Osteoblast (primary cell): ENCODE data around the gene VTI1B. TPM values are rescaled to one million over a fixed set of nuclear protein-coding genes. Genes with fewer than 3 reads are reported as not detected.

Experiments used
- DNase-seq: peaks from one replicate; pipeline ENCODE4 v3.0.0; 2011; ENCODE audit warnings: low spot score, mixed read lengths; ENCODE audit not compliant: insufficient read length; ENCODE audit errors: missing footprints
- H2AFZ ChIP-seq: 2 replicates; pipeline ENCODE4 v1.6.0; 2011; ENCODE audit warnings: mild to moderate bottlenecking, low read length
- H3K27ac ChIP-seq: 2 replicates; pipeline ENCODE4 v1.5.1; 2011; ENCODE audit warnings: mild to moderate bottlenecking, low read depth, low read length, moderate library complexity
- H3K27me3 ChIP-seq: 2 replicates; pipeline ENCODE4 v1.6.0; 2012; ENCODE audit warnings: mild to moderate bottlenecking, control low read depth, inconsistent platforms, low read length, moderate library complexity; ENCODE audit not compliant: insufficient read depth
- H3K36me3 ChIP-seq: 2 replicates; pipeline ENCODE4 v1.5.1; 2011; ENCODE audit warnings: mild to moderate bottlenecking, low read length, control low read depth, moderate library complexity; ENCODE audit not compliant: insufficient read depth
- H3K4me1 ChIP-seq: 2 replicates; pipeline ENCODE4 v1.5.1; 2011; ENCODE audit warnings: mild to moderate bottlenecking, low read length, control low read depth, moderate library complexity; ENCODE audit not compliant: insufficient read depth
- H3K4me2 ChIP-seq: 2 replicates; pipeline ENCODE4 v1.6.0; 2011; ENCODE audit warnings: mild to moderate bottlenecking, low read length; ENCODE audit not compliant: insufficient read depth
- H3K4me3 ChIP-seq: fragments of 200-600 bp; sonication (generic); 3 replicates; pipeline ENCODE4 v1.5.1; 2012; ENCODE audit warnings: mild to moderate bottlenecking, low read length, inconsistent platforms; ENCODE audit not compliant: insufficient read depth
- H3K79me2 ChIP-seq: 2 replicates; pipeline ENCODE4 v1.6.0; 2012; ENCODE audit warnings: mild to moderate bottlenecking, low read length, control low read depth, inconsistent platforms; ENCODE audit not compliant: insufficient read depth
- H3K9me3 ChIP-seq: 2 replicates; pipeline ENCODE4 v1.5.1; 2011; ENCODE audit warnings: low read depth, low read length, control low read depth
- H4K20me1 ChIP-seq: 2 replicates; pipeline ENCODE4 v1.6.0; 2012; ENCODE audit warnings: mild to moderate bottlenecking, low read length, control low read depth; ENCODE audit not compliant: insufficient read depth
- total RNA-seq: library from RNA; depleted of rRNA; stranded (reverse); fragments of >200 nt; gene quantifications from 2 replicates; pipeline ENCODE4 v1.2.3, GENCODE V29; 2012
- TF ChIP-seq, protein P1 (sequence below): IDR thresholded peaks from 2 replicates; pipeline ENCODE4 v1.5.1; 2011; ENCODE audit warnings: mild to moderate bottlenecking, low read depth, low read length, moderate library complexity; ENCODE audit errors: extremely low read depth

Gene VTI1B
- total RNA-seq, 1 donor: 64.1 TPM

DNA sequence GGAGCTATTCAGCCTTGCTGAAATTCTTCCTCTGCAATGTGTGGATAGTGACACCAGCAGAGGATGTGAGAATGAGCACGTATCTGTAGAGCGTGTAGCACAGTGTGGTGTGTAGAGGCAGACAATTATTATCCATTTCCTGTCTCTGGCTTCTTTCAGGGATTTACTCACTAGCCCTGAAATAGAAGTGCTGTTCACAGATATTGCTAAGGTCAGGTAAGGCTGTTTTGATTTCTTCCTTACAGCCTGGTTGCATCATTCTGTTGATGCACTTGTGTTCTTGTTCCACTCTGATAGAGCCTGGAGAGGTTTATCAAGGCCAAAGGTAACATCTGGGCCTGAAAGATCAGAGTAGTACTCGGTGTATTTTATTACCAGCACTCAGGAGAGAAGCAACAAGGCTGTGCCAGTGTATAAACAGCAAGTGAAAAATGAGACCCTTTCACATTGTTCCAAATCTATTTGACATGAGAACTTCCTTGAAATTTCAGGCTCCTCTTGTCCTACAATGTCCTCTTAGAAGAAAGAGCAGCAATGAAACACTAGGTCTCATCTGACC is 38.0 kb downstream of the VTI1B start:
- no peaks in the 10 kb centered on the region for H4K20me1 ChIP-seq
- TF ChIP-seq, protein P1, sequence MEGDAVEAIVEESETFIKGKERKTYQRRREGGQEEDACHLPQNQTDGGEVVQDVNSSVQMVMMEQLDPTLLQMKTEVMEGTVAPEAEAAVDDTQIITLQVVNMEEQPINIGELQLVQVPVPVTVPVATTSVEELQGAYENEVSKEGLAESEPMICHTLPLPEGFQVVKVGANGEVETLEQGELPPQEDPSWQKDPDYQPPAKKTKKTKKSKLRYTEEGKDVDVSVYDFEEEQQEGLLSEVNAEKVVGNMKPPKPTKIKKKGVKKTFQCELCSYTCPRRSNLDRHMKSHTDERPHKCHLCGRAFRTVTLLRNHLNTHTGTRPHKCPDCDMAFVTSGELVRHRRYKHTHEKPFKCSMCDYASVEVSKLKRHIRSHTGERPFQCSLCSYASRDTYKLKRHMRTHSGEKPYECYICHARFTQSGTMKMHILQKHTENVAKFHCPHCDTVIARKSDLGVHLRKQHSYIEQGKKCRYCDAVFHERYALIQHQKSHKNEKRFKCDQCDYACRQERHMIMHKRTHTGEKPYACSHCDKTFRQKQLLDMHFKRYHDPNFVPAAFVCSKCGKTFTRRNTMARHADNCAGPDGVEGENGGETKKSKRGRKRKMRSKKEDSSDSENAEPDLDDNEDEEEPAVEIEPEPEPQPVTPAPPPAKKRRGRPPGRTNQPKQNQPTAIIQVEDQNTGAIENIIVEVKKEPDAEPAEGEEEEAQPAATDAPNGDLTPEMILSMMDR: no peak
- H3K9me3 ChIP-seq: no peaks in the 10 kb centered on the region
- no peaks in the 10 kb centered on the region for H3K79me2 ChIP-seq
- no peaks in the 10 kb centered on the region for H3K36me3 ChIP-seq
- H3K27me3 ChIP-seq: no peaks in the 10 kb centered on the region
- no peak overlapping the region for H3K4me3 ChIP-seq
- no peak overlapping the region for H3K27ac ChIP-seq
- H2AFZ ChIP-seq: no peak overlapping the region
- peak; percentile 42 for DNase-seq
- no peaks in the 10 kb centered on the region for H3K4me1 ChIP-seq
- H3K4me2 ChIP-seq: no peak overlapping the region

DNA sequence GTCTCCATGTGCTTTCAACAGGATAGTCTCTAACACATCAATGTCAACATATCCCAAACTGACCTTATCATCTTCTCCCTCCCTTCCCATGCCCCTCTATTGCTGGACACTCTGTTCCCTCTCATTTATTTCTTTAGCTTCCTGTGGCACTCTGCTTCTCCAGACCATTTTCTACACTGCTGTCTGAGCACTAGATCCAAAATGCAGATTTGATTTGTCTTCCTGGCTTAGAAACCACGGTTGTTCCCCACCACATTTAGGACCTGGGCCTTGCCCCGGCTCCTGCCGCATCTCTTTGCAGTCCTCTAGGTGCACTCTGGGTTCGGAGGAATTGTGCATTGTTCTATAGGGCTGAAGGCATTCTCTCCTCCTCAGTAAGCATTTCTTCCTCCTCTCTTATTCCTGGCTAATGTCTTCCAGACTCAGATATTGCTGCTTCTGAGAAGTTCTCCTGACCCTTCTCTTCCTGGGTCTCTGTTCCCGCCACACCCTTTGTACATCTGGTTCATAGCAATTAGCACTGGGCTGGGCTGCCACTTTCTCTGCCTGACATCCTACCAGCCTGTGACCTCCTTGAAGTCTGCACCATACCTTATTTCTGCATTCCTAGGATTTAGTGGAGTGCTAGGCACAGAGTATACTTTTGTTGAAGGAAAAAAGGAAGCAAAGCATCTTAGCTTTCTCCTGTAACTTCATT is 40.8 kb downstream of the VTI1B start:
- Histone ChIP-seq H3K27ac (no peak overlapping the region), H3K79me2 (no peaks in the 10 kb centered on the region), H3K4me2 (no peak overlapping the region), H3K36me3 (no peaks in the 10 kb centered on the region), H3K4me3 (no peak overlapping the region), H3K9me3 (no peaks in the 10 kb centered on the region), H3K27me3 (no peaks in the 10 kb centered on the region), H2AFZ (no peak overlapping the region), H3K4me1 (no peaks in the 10 kb centered on the region), H4K20me1 (no peaks in the 10 kb centered on the region)
- TF ChIP-seq, protein P1: no peak
- no peak for DNase-seq

DNA sequence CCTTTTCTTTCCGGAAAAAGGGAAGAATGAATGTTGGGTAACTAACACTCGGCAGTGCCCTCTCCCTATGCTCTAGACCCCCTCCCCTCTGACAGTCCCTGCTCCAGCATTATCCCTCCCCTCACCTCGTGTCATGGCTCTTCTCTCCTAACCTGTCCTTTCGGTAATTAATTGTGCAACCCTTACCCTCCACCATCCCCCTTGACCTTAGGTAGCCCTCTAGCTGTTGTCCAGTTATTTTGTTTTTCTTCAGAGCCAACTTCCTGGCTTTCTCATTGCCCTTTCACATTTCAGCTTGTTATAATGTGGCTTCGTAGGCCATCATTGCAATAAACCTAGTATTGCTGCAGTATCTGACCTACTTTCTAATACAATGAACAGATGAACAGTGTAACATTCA is 43.5 kb downstream of the VTI1B start:
- TF ChIP-seq, protein P1: no peak
- no peaks in the 10 kb centered on the region for H3K4me1 ChIP-seq
- no peaks in the 10 kb centered on the region for H3K79me2 ChIP-seq
- H2AFZ ChIP-seq: no peak overlapping the region
- H3K27me3 ChIP-seq: no peaks in the 10 kb centered on the region
- H3K9me3 ChIP-seq: no peaks in the 10 kb centered on the region
- no peak overlapping the region for H3K27ac ChIP-seq
- no peak overlapping the region for H3K4me3 ChIP-seq
- H3K36me3 ChIP-seq: no peaks in the 10 kb centered on the region
- no peak overlapping the region for H3K4me2 ChIP-seq
- DNase-seq: no peak
- H4K20me1 ChIP-seq: no peaks in the 10 kb centered on the region

DNA sequence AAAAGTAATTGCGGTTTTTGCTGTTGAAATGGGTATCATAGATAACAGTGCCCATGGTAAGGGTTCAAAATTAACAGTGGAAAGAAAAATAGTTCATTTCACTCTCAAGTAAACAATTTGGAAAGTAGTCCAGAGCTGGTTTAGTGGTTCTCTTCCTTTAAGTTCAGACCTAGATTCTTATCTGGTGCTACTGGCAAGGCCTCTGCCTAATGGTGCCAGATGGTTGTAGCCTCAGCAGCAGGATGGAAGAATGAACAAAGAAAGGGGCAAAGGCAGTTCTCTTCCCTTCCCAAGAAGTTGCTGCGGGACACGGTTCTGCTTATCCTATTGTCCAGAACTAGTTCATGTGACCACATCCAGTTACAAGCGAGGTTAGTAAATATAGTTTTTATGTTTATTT is 44.2 kb downstream of the VTI1B start:
- H3K9me3 ChIP-seq: no peaks in the 10 kb centered on the region
- H3K79me2 ChIP-seq: no peaks in the 10 kb centered on the region
- no peaks in the 10 kb centered on the region for H3K27me3 ChIP-seq
- H3K4me1 ChIP-seq: no peaks in the 10 kb centered on the region
- H3K4me2 ChIP-seq: no peak overlapping the region
- no peak overlapping the region for H2AFZ ChIP-seq
- H3K27ac ChIP-seq: no peak overlapping the region
- DNase-seq: no peak
- no peaks in the 10 kb centered on the region for H3K36me3 ChIP-seq
- H3K4me3 ChIP-seq: no peak overlapping the region
- no peaks in the 10 kb centered on the region for H4K20me1 ChIP-seq
- TF ChIP-seq, protein P1: no peak
